HepG2 (cell line): ENCODE measurements around the gene ZPR1. TPM values are rescaled to one million over a fixed set of nuclear protein-coding genes. Genes with fewer than 3 reads are reported as not detected.
A peak's percentile ranks its signal among the peaks of the same experiment; 100 is the strongest.

Experiments
- ADNP ChIP-seq: sonication (generic); formaldehyde crosslinking; IDR thresholded peaks from 2 replicates; pipeline ENCODE4 v1.4.0; 2020; ENCODE audit warnings: missing genetic modification reagents
- ARHGAP35 ChIP-seq: sonication (generic); formaldehyde crosslinking; IDR thresholded peaks from 2 replicates; pipeline ENCODE4 v1.9.0; 2022; ENCODE audit warnings: mild to moderate bottlenecking, inconsistent platforms, moderate library complexity, missing genetic modification reagents, borderline replicate concordance
- ARNTL ChIP-seq: sonication (generic); formaldehyde crosslinking; IDR thresholded peaks from 2 replicates; pipeline ENCODE4 v1.4.0; 2020; ENCODE audit warnings: mild to moderate bottlenecking, missing genetic modification reagents
- BCL3 ChIP-seq: sonication (generic); formaldehyde crosslinking; IDR thresholded peaks from 2 replicates; pipeline ENCODE4 v1.5.1; 2020; ENCODE audit warnings: mild to moderate bottlenecking, missing genetic modification reagents, moderate library complexity
- CBX5 ChIP-seq: sonication (generic); formaldehyde crosslinking; IDR thresholded peaks from 2 replicates; pipeline ENCODE4 v1.4.0; 2020; ENCODE audit warnings: missing genetic modification reagents, borderline replicate concordance
- FOXP1 ChIP-seq, 2 experiments: fragments of 450-650 bp in 1 of 2; IDR thresholded peaks; 2 replicates each; pipeline ENCODE4 v1.6.1; 2017 to 2018; ENCODE audit warnings: antibody characterized with exemption in 1 of 2
- HBP1 ChIP-seq: IDR thresholded peaks from 2 replicates; pipeline ENCODE4 v1.6.1; 2016; ENCODE audit warnings: low read depth, control low read depth
- HOXA3 ChIP-seq: sonication (generic); formaldehyde crosslinking; IDR thresholded peaks from 2 replicates; pipeline ENCODE4 v1.5.0; 2020; ENCODE audit warnings: missing genetic modification reagents
- IKZF4 ChIP-seq: sonication (generic); formaldehyde crosslinking; IDR thresholded peaks from 2 replicates; pipeline ENCODE4 v1.5.1; 2020; ENCODE audit warnings: borderline replicate concordance, mild to moderate bottlenecking, low read depth, missing genetic modification reagents; ENCODE audit errors: not compliant biosample characterization
- MAF1 ChIP-seq: sonication (generic); formaldehyde crosslinking; IDR thresholded peaks from 2 replicates; pipeline ENCODE4 v1.5.0; 2020; ENCODE audit warnings: missing genetic modification reagents, borderline replicate concordance
- NCOR1 ChIP-seq: fragments of 200-600 bp; sonication (generic); IDR thresholded peaks from 2 replicates; pipeline ENCODE4 v1.7.0; 2017; ENCODE audit warnings: antibody characterized with exemption, low read length, borderline replicate concordance
- NR3C1 ChIP-seq: sonication (generic); formaldehyde crosslinking; IDR thresholded peaks from 2 replicates; pipeline ENCODE4 v1.4.0; 2020; ENCODE audit warnings: missing genetic modification reagents
- PRDM4 ChIP-seq: sonication (generic); formaldehyde crosslinking; IDR thresholded peaks from 2 replicates; pipeline ENCODE4 v1.9.0; 2021; ENCODE audit warnings: missing genetic modification reagents, borderline replicate concordance
- SALL1 ChIP-seq: sonication (generic); formaldehyde crosslinking; IDR thresholded peaks from 2 replicates; pipeline ENCODE4 v1.8.0; 2022; ENCODE audit warnings: mild to moderate bottlenecking, missing genetic modification reagents
- TBX2 ChIP-seq: sonication (generic); formaldehyde crosslinking; IDR thresholded peaks from 2 replicates; pipeline ENCODE4 v1.5.0; 2020; ENCODE audit warnings: missing genetic modification reagents, mild to moderate bottlenecking, borderline replicate concordance
- TRIM24 ChIP-seq: sonication (generic); formaldehyde crosslinking; IDR thresholded peaks from 2 replicates; pipeline ENCODE4 v1.8.0; 2022; ENCODE audit warnings: mild to moderate bottlenecking, missing genetic modification reagents
- TSC22D2 ChIP-seq: sonication (generic); formaldehyde crosslinking; IDR thresholded peaks from 2 replicates; pipeline ENCODE4 v1.5.1; 2020; ENCODE audit warnings: missing genetic modification reagents, mild to moderate bottlenecking, borderline replicate concordance
- ZBTB44 ChIP-seq: sonication (generic); formaldehyde crosslinking; IDR thresholded peaks from 2 replicates; pipeline ENCODE4 v1.4.0; 2020; ENCODE audit warnings: missing genetic modification reagents
- ZBTB8A ChIP-seq: sonication (generic); formaldehyde crosslinking; IDR thresholded peaks from 2 replicates; pipeline ENCODE4 v1.4.0; 2020; ENCODE audit warnings: mild to moderate bottlenecking, low read depth, missing genetic modification reagents, borderline replicate concordance
- ZNF124 ChIP-seq: sonication (generic); formaldehyde crosslinking; IDR thresholded peaks from 2 replicates; pipeline ENCODE4 v1.4.0; 2020; ENCODE audit warnings: missing genetic modification reagents
- ZNF367 ChIP-seq: sonication (generic); formaldehyde crosslinking; IDR thresholded peaks from 2 replicates; pipeline ENCODE4 v1.4.0; 2020; ENCODE audit warnings: missing genetic modification reagents, borderline replicate concordance
- ZNF572 ChIP-seq: sonication (generic); formaldehyde crosslinking; IDR thresholded peaks from 2 replicates; pipeline ENCODE4 v1.5.1; 2020; ENCODE audit warnings: mild to moderate bottlenecking, missing genetic modification reagents
- ZNF629 ChIP-seq: sonication (generic); formaldehyde crosslinking; conservative IDR thresholded peaks from 2 replicates; pipeline ENCODE4 v1.5.0; 2020; ENCODE audit warnings: missing genetic modification reagents
- polyA plus RNA-seq, 8 experiments: library from polyadenylated mRNA; depleted of rRNA in 3 of 8; stranded (reverse) in 7 of 8; unstranded in 1 of 8; fragments of >200 nt; fragmentation: Illumina TruSeq in 4 of 8; extraction: Trizol in 4 of 8; gene quantifications; 2 replicates each; pipeline versions ENCODE4 v1.2.1 to v1.2.3, GENCODE V29; 2011 to 2016; ENCODE audit warnings: low read depth in 4 of 8, missing spikeins in 1 of 8, mixed read lengths in 1 of 8; ENCODE audit not compliant: insufficient read depth in 1 of 8
- total RNA-seq, 5 experiments: library from RNA; depleted of rRNA; stranded (reverse); fragments of >200 nt; fragmentation: Illumina TruSeq; extraction: Trizol; gene quantifications; 2 replicates each; pipeline ENCODE4 v1.2.3, GENCODE V29; 2016; ENCODE audit warnings: low read depth in 1 of 5

The ZPR1 gene
- total and polyA plus RNA-seq, 2 of the 13 experiments (the other 11 are each of a cell fraction or from before 2014, with no cell fraction given) = 40.0 to 79.3 TPM

- TF ChIP-seq PRDM4 (CRISPR knock-in tag) (no peak), ZNF572 (CRISPR knock-in tag) (no peak), MAF1 (CRISPR knock-in tag) (peak; percentile 86; the same call in 1 of the 2 replicates), HOXA3 (peak; percentile 97), ZNF124 (CRISPR knock-in tag) (no peak), SALL1 (CRISPR knock-in tag) (peak; percentile 92), TSC22D2 (CRISPR knock-in tag) (peak; percentile 85; the same call in 1 of the 2 replicates), IKZF4 (no peak), ZBTB44 (CRISPR knock-in tag) (peak; percentile 76; the same call in 1 of the 2 replicates), ZBTB8A (CRISPR knock-in tag) (no peak; the same call in 1 of the 2 replicates), CBX5 (CRISPR knock-in tag) (peak; percentile 61; the same call in 1 of the 2 replicates), ADNP (CRISPR knock-in tag) (peak; percentile 49; the same call in 1 of the 2 replicates), NR3C1 (CRISPR knock-in tag) (no peak), ARHGAP35 (CRISPR knock-in tag) (peak; percentile 77; the same call in 1 of the 2 replicates), NCOR1 (no peak; the same call in 1 of the 2 replicates), HBP1 (CRISPR knock-in tag) (peak; percentile 83; the same call in 1 of the 2 replicates), ZNF367 (CRISPR knock-in tag) (0 out of 2 replicates have a peak, but pooled peaks have one; percentile 56), ARNTL (CRISPR knock-in tag) (peak; percentile 70), TBX2 (CRISPR knock-in tag) (peak; percentile 96), ZNF629 (peak; percentile 44), BCL3 (peak; percentile 81; the same call in 1 of the 2 replicates), FOXP1 (IDR thresholded peaks at IDR 0.05) (no peak), FOXP1 (CRISPR knock-in tag; IDR thresholded peaks at IDR 0.05) (no peak), TRIM24 (CRISPR knock-in tag) (no peak)
These were observed 15.2 kb downstream of the ZPR1 start, which contains the start of gene BUD13 (continued) for GRCh38 chr11:116772443-116773202.
